AG04450 (cell line): ENCODE results near the gene KIF25. TPM values are rescaled to one million over a fixed set of nuclear protein-coding genes. Genes with fewer than 3 reads are reported as not detected.

Experiments used
- CTCF ChIA-PET: fragments of 300-600, 350-600 bp; formaldehyde crosslinking; extraction: SDS; loops from one replicate; lab custom pipeline; 2022; ENCODE audit warnings: antibody characterized with exemption, inconsistent platforms; lab: Charles Lee
- POLR2A ChIA-PET: fragments of 350-600 bp; formaldehyde crosslinking; extraction: SDS; loops from one replicate; lab custom pipeline; 2021; ENCODE audit warnings: antibody characterized with exemption, inconsistent platforms; lab: Yijun Ruan, JAX
- DNase-seq: peaks from one replicate; pipeline ENCODE4 v3.0.0-alpha.2; 2011; ENCODE audit warnings: low read depth, low spot score
- H3K27ac ChIP-seq: one replicate; pipeline ENCODE4 v1.5.1; 2012; ENCODE audit warnings: low read depth, low read length, control low read depth
- H3K27me3 ChIP-seq: one replicate; pipeline ENCODE4 v1.6.0; 2012; ENCODE audit warnings: low read length; ENCODE audit not compliant: control insufficient read depth, insufficient read depth
- H3K4me3 ChIP-seq: 2 replicates; pipeline ENCODE4 v1.5.1; 2011; ENCODE audit warnings: mild to moderate bottlenecking, low read depth, low read length, control low read depth
- H3K9me3 ChIP-seq: 2 replicates; pipeline ENCODE4 v1.5.1; 2012; ENCODE audit warnings: low read length; ENCODE audit not compliant: control insufficient read depth, insufficient read depth
- CTCF ChIP-seq: IDR thresholded peaks from 2 replicates; pipeline ENCODE4 v1.5.1; 2011; ENCODE audit warnings: low read depth, low read length, control low read depth, inconsistent platforms
- polyA plus RNA-seq: library from polyadenylated mRNA; depleted of rRNA; stranded (reverse); fragments of >200 nt; gene quantifications from 2 replicates; pipeline ENCODE4 v1.2.3, GENCODE V29; 2011

The KIF25 gene
- polyA plus RNA-seq, 1 experiment = not detected

GRCh38 chr6:168024951-168025510, 27.6 kb downstream of the KIF25 start:
- Histone ChIP-seq H3K27ac (no peak overlapping the region), H3K9me3 (peaks cover 6% of the 10 kb centered on the region; the same call in 1 of the 2 replicates), H3K4me3 (no peak overlapping the region), H3K27me3 (peaks cover 5% of the 10 kb centered on the region)
- DNase-seq = no peak
- CTCF ChIA-PET = no interaction called here
- no peak for TF ChIP-seq CTCF
- POLR2A ChIA-PET = no interaction called here

- no peak overlapping the region for H3K4me3 ChIP-seq
- TF ChIP-seq CTCF = no peak
- peaks cover 2% of the 10 kb centered on the region for H3K27me3 ChIP-seq
- POLR2A ChIA-PET = no interaction called here
- no peak for DNase-seq
- H3K27ac ChIP-seq = no peak overlapping the region
- CTCF ChIA-PET = no interaction called here
- peaks cover 6% of the 10 kb centered on the region; the same call in 1 of the 2 replicates for H3K9me3 ChIP-seq
Measured at GRCh38 chr6:168025831-168026710, 28.6 kb downstream of the KIF25 start.

GRCh38 chr6:168026925-168027324, 29.5 kb downstream of the KIF25 start:
- Histone ChIP-seq H3K9me3 (peaks cover 6% of the 10 kb centered on the region; the same call in 1 of the 2 replicates), H3K27me3 (no peaks in the 10 kb centered on the region), H3K27ac (no peak overlapping the region), H3K4me3 (no peak overlapping the region)
- no peak for TF ChIP-seq CTCF
- no peak for DNase-seq
- ChIA-PET POLR2A (no interaction called here), CTCF (interaction anchor here (0.7 kb wide), 1 partner anchor 116 kb away, joined by 7 read pairs; no protein-coding TSS in a partner anchor)

- no peak for TF ChIP-seq CTCF
- Histone ChIP-seq H3K9me3 (peaks cover 6% of the 10 kb centered on the region; the same call in 1 of the 2 replicates), H3K4me3 (no peak overlapping the region), H3K27ac (no peak overlapping the region), H3K27me3 (no peaks in the 10 kb centered on the region)
- POLR2A ChIA-PET = no interaction called here
- no peak for DNase-seq
- CTCF ChIA-PET = interaction anchor here (0.7 kb wide), 1 partner anchor 117 kb away, joined by 7 read pairs; no protein-coding TSS in a partner anchor
Measured at GRCh38 chr6:168027521-168027920, 30.1 kb downstream of the KIF25 start.

- CTCF ChIA-PET = no interaction called here
Measured at GRCh38 chr6:168028181-168028580, 30.7 kb downstream of the KIF25 start.

More at GRCh38 chr6:168028181-168028580, 30.7 kb downstream of the KIF25 start:
- no peak for DNase-seq
- Histone ChIP-seq H3K9me3 (peaks cover 6% of the 10 kb centered on the region; the same call in 1 of the 2 replicates), H3K27me3 (no peaks in the 10 kb centered on the region), H3K4me3 (no peak overlapping the region), H3K27ac (no peak overlapping the region)
- POLR2A ChIA-PET = no interaction called here
- no peak for TF ChIP-seq CTCF
